ENCODE data around the gene GRK4.

GRK4 gene

DNA sequence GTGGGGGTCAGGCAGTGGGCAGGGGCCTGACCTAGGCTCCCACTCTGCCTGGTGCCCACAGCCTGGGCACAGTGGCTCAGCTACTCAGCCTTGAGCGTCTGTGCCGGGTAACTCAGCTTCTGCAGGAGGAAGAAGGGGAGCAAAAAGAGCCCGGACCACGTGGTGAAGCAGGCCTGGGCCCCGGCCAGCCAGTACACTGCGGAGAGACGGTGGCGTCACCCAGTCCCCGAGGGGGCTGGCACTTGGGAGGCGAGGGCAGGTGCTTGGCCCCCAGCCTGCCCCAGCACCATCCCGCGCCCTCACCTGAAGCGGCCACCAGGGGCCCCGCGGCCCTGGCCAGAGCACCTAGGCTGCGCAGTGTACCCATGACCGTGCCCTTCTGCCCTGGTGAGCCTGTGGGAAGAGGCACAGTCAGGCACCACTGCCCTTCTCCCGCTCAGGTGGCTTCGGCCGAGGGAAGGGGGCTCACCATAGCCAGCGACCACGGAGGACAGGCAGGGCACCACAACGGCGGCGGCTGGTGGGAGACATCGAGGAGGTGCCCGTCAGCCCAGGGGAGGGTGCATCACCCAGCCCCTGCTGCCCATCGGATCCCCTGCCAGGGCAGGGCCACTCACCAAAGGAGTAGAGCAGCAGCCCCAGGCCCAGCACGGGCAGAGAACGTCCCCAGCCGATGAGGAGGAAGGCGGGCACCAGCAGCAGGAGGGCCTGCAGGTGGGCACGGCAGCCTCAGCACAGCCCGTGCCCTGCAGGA is 32.4 kb upstream of the GRK4 start:
- DNase-seq = peak; percentile 55

DNA sequence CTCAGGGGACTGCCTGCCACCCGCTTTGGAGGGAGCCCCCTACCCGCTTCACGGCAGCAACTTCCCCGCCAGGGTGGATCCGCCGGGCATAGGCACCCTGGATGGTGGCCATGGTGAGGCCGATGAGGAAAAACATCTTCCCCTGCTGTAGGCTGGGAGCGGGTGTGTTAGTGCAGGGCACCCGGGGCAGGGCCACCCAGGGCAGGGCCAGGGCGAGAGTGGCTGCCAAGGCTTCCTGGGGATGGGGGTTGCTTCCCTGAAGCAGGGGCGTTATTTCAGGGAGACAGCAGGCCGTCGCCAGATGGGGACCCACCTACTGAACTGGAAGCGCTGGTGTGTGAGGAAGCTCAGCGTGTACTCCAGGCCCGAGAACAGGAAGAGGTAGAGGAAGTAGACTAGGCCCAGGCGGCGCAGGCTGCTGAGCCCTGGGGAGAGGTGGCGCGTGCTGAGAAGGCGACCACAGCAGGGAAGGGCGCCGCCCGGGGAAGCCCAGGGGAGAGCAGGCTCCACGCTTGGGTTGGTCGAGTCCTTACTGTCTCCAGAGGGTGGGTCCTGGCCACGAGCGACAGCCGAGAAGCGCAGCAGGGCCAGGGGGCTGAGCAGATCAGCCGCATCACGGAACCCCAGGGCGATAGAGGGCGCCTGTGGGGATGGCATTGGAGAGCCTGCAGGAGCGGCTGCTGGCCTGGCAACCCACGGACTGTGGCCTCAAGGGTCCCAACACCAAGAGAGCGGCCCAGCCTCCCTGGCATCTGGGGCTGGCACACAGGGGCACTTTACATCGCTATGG is 31.7 kb upstream of the GRK4 start:
- peak; percentile 64 for DNase-seq

DNA sequence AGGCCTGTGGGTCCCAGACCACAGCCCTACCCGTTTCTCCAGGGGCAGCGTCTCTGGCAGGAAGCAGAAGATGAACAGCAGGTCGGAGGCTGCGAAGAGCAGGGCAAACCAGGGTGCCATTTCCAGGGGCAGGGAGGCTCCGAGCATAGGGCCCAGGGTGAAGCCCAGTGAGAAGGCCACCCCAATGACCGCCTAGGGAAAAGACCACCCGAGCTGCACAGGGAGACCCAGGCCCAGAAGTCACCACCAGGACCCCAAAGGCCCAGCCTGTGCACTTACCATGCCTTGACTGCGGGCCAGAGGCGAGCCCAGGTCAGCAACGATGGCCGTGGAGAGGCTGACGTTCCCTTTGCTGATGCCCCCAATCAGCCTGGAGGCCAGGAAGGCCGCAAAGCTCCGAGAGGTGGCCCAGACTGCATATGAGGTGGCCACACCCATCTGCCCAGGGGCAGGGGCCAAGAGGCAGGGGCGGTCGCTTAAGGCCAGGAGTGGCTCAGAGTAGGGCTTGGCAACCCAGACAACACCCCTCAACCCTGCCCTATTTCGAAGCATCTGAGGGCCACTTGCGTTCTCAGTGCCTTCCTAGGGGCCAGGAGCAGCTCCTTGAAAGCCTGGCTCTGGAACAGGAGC is 30.9 kb upstream of the GRK4 start:
- DNase-seq = no peak

DNA sequence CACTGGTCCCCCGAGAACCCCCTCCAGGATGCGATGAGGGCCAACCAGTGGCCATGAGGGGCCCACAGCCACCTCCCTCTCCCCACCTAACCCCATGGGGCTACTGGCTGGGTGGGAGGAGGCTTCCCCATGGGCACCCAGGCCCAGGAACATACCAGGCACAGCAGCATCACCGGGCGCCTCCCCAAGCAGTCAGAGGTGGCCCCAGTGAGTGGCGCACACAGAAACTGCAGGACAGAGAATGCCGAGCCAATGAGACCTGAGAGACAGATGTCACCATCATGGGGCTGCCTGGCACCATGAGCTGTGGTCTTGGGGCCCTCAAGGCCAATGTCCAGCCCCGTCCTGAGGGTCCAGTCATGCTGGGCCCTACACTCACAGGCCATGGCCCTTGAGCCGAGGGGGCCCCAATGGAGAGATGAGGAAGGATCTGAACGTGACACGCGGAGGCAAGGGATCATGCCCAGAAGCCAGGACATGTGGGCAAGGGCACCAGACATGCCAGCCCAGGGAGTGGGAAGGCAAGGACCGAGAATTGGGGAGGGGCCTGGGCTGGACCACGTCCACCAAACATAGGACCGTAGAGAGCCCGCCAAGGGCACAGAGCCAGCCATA is 30.3 kb upstream of the GRK4 start:
- DNase-seq = peak; percentile 57

GRCh38 chr4:2933566-2934076 is 29.8 kb upstream of the GRK4 start:
- DNase-seq = peak; percentile 65

GRCh38 chr4:2934077-2934812 is 29.1 kb upstream of the GRK4 start:
- no peak for DNase-seq

DNA sequence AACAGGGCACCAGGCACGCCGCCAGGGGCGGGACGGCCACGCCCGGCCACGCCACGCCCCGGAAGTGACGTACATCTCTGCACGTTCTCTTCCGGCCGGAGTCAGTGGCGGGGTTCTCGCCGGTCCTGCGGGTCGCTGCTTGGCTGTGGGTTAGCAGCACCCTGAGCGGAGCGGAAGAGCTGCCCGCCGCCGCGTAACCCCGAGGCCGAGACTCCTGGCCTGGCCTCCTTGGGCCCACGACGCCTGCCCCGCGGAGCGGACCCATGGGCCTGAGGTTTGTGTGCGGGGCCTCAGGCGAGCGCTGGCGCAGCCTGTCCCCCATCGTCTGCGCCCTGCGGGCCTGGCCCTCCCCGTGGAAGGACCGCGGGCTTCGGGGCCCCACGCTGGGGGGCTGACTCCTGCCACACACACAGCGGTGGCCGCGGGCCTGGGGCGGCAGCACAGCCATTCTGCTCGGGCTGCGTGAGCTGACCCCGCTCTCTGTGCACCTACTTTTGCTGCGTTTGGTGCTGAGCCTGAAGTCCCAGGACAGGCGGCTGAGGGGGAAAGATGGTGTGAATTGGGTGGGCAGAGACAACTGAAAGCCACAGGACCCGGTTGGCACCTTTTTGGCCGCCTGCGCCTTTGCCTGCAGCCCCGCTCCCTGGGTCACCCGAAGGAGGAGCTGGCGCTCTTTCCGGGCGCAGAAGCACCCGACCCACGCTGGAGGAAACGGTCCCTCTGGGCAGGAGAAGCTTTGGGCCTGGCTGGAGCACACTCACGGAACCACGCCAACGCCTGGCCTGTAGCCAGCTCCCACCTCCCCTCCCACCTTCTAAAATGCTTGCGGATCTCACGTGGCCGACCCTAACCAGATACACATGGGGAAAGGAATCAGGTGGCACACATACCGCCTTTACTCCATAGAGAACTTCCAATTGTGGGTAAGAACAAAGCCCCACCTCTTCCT is 28.3 kb upstream of the GRK4 start:
- peak; percentile 94 for DNase-seq

DNA sequence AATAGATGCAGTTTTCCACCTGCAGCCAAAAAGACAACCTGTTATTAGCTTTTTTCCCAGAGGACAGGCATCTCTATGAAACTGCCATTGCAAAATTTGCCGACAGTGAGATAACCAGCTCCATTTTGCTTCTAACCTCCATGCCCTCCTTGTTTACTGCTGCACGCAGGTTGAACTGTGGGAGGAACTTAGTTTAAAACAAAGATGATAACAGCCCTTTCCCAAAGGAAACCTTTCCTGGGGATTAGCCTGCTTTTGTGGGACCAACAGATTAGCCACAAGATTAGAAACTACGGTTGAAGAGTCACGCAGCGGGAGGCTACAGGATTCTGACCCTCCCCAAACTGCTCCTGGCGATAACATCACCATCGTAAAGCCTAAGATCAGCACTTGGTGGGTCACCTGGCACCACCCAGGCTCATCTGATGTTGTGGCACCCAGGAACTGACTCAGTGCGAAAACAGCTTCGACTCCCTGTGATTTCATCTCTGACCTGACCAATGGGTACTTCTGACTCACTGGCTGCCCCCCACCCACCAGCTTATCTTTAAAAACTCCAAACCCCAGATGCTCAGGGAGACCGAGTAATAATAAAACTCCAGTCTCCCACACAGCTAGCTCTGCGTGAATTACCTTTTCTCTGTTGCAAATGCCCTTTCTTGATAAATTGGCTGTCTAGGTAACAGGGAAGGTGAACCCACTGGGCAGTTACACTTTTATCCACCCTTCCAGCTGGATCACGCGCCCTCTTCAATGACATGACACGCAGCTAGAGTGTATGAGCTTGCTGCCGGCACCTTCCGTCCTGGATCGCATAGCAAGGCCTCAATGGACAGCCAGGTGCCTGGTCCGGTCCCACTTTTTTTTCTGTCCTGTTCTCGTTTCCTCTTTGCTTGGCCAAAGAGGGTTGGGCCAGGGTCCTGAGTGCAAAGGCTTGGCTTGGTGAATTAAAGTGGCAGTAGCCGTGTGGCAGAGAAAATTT is 27.3 kb upstream of the GRK4 start:
- DNase-seq = peak; percentile 52

GRCh38 chr4:2936773-2937145 is 26.6 kb upstream of the GRK4 start:
- no peak for DNase-seq

- peak; percentile 45 for DNase-seq
These were observed 26.1 kb upstream of the GRK4 start for GRCh38 chr4:2937146-2937857.

- DNase-seq = peak; percentile 12
These were observed 25.4 kb upstream of the GRK4 start for GRCh38 chr4:2937986-2938385.

DNA sequence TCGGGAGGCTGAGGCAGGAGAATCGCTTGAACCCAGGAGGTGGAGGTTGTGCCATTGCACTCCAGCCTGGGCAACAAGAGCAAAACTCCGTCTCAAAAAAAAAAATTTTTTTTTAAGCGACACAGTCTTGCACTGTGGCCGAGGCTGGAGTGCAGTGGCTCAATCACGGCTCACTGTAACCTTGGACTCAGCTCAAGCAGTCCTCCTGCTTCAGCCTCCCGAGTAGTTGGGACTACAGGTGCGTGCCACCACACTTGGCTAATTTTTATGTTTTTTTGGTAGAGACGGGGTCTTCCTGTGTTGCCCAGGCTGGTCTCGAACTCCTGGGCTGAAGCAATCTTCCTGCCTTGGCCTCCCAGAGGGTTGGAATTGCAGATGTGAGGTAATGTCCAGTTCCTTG is 25.0 kb upstream of the GRK4 start:
- DNase-seq = peak; percentile 29

- DNase-seq = peak; percentile 37
These were observed 24.5 kb upstream of the GRK4 start for GRCh38 chr4:2938906-2939305.

- peak; percentile 50 for DNase-seq
These were observed 23.8 kb upstream of the GRK4 start for GRCh38 chr4:2939383-2940243.

DNA sequence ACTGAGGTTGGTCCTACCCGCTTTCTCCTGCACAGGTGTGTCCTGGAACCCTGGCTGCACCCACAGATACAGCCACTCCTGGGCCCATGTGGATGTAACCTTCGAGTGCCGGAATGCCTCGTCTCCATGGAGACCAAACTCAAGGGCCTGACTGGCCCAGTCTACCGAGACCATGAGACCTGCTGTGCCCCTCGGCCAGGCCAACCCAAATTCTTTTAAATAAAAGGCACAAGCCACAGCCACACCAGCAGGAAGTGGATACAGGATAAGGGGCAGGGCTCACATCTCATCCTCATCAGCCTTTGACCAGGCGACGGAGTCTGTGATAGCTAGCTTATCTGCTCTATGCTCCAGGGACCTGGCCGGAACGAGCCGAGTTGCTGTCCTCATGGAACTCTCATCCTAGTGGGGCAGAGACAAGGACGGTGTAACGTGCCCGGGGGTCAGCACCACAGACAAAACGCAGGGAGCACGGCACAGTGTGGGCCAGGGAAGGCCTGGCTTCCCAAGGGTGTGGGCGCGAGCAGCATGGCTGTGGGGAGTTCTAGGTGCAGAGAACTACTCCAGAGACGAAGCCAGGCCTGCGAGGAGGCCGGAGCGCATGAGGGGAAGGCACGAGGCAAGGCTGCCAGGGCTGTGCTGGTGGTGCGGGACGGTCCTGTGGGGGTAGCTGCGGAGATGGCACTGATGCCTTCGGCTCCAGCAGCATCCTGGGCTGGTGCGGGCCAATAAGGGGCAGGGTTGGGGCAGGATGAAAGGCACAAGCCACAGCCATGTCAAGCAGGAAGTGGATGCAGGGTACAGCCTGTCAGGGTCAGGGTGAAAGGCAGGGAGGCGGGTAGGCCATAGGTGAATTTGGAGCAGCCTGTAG is 22.9 kb upstream of the GRK4 start:
- peak; percentile 49 for DNase-seq

- no peak for DNase-seq
These were observed 22.0 kb upstream of the GRK4 start for GRCh38 chr4:2941138-2942036.
